ENCODE results near the gene ANKMY1.

DNA sequence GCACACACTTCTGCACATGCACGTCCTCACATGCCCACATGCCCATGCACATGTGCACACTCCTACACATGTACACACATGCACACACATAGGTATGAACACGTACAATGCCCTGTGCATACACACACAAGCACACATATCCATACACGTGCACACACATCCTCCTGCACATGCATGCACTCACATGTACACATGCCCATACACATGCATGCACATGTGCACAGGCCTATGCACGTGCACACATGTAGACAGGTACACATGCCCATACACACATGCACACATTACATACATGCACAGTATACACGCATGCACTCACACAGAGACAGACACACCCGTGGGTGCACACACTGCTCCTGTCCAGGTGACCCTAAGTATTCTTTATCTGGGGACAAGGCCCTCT is 88.0 kb downstream of the ANKMY1 start:
- TF ChIP-seq EZH2 (IDR thresholded peaks at IDR 0.05; ENCODE audit: low read length, unreplicated experiment) (no peak), CTCF (conservative IDR thresholded peaks at IDR 0.05; ENCODE audit: low read depth, low read length) (no peak), EZH2phosphoT487 (IDR thresholded peaks at IDR 0.05; ENCODE audit: borderline replicate concordance, low read length) (no peak)

All from PC-3 (cell line).